NCI-H146 treated with DMSO at 0.1 percent for 48 hours (cell line): ENCODE measurements around the gene IL23R.

Experiments used
- DNase-seq: peaks from one replicate; lab custom pipeline; 2025; ENCODE audit not compliant: unreplicated experiment; lab: John Stamatoyannopoulos, UW

IL23R gene

GRCh38 chr1:67228791-67229190, 62.5 kb downstream of the IL23R start:
- DNase-seq, result no peak

- DNase-seq, result no peak
Measured at GRCh38 chr1:67230539-67230938, 64.3 kb downstream of the IL23R start.

- DNase-seq, result no peak
Measured at GRCh38 chr1:67236277-67236676, 70.0 kb downstream of the IL23R start.

GRCh38 chr1:67239738-67240137, 73.5 kb downstream of the IL23R start:
- no peak for DNase-seq

GRCh38 chr1:67241200-67241746, 75.0 kb downstream of the IL23R start:
- no peak for DNase-seq

- DNase-seq, result no peak
Measured at GRCh38 chr1:67242016-67242415, 75.8 kb downstream of the IL23R start.

- no peak for DNase-seq
Measured at GRCh38 chr1:67250051-67250653, 83.9 kb downstream of the IL23R start.

GRCh38 chr1:67256291-67257172, 90.3 kb downstream of the IL23R start:
- peak; percentile 37 for DNase-seq

- DNase-seq, result no peak
Measured at GRCh38 chr1:67257173-67257535, 90.9 kb downstream of the IL23R start.

GRCh38 chr1:67261680-67262079, 95.4 kb downstream of the IL23R start:
- no peak for DNase-seq

- DNase-seq, result no peak
Measured at GRCh38 chr1:67262735-67263134, 96.5 kb downstream of the IL23R start.

- DNase-seq, result no peak
Measured at GRCh38 chr1:67264152-67264551, 97.9 kb downstream of the IL23R start.

- no peak for DNase-seq
Measured at GRCh38 chr1:67264899-67265298, 98.6 kb downstream of the IL23R start.

GRCh38 chr1:67269061-67269460, 102.8 kb downstream of the IL23R start:
- DNase-seq, result no peak

GRCh38 chr1:67270541-67270940, 104.3 kb downstream of the IL23R start:
- DNase-seq, result no peak

GRCh38 chr1:67273591-67273990, 107.3 kb downstream of the IL23R start:
- no peak for DNase-seq

- DNase-seq, result no peak
Measured at GRCh38 chr1:67274623-67275325, 108.5 kb downstream of the IL23R start.

GRCh38 chr1:67280696-67281095, 114.4 kb downstream of the IL23R start:
- no peak for DNase-seq

- no peak for DNase-seq
Measured at GRCh38 chr1:67281244-67281643, 115.0 kb downstream of the IL23R start.

- no peak for DNase-seq
Measured at GRCh38 chr1:67285780-67286488, 119.7 kb downstream of the IL23R start.

GRCh38 chr1:67290236-67290635, 124.0 kb downstream of the IL23R start:
- DNase-seq, result no peak
